Activated naive CD4-positive, alpha-beta T cell treated with anti-CD3 and anti-CD28 coated beads, Interleukin-2, amount 10 ng/mL, durations not matched to agents 7 days and 5 days (primary cell): ENCODE measurements around the gene ZNF423.

Source experiments
- CTCF ChIA-PET: fragments of 350-600 bp; sonication (Branson Sonifier 250); formaldehyde crosslinking; loops from one replicate; lab custom pipeline; 2021; ENCODE audit warnings: antibody characterized with exemption; lab: Charles Lee
- DNase-seq: peaks from one replicate; pipeline ENCODE4 v3.0.0-alpha.2; 2020
- H3K27ac Mint-ChIP-seq: one replicate; pipeline ENCODE4 v1.8.0; 2021; ENCODE audit warnings: mild to moderate bottlenecking, moderate library complexity, mixed read lengths
- H3K27me3 Mint-ChIP-seq: one replicate; pipeline ENCODE4 v1.8.0; 2021; ENCODE audit warnings: mild to moderate bottlenecking, mixed read lengths
- H3K36me3 Mint-ChIP-seq: one replicate; pipeline ENCODE4 v1.8.0; 2021; ENCODE audit warnings: mixed read lengths
- H3K4me1 Mint-ChIP-seq: one replicate; pipeline ENCODE4 v1.8.0; 2021; ENCODE audit warnings: mixed read lengths
- H3K4me3 Mint-ChIP-seq: one replicate; pipeline ENCODE4 v1.8.0; 2021; ENCODE audit warnings: mild to moderate bottlenecking, moderate library complexity, mixed read lengths
- H3K9me3 Mint-ChIP-seq: one replicate; pipeline ENCODE4 v1.8.0; 2021; ENCODE audit warnings: mixed read lengths

ZNF423 gene

GRCh38 chr16:49649013-49649765, 206.7 kb downstream of the ZNF423 start:
- CTCF ChIA-PET, result no interaction called here
- H3K4me3 Mint-ChIP-seq, result no peak overlapping the region
- H3K36me3 Mint-ChIP-seq, result no peaks in the 10 kb centered on the region
- H3K27ac Mint-ChIP-seq, result no peak overlapping the region
- no peak for DNase-seq
- no peaks in the 10 kb centered on the region for H3K4me1 Mint-ChIP-seq
- no peaks in the 10 kb centered on the region for H3K27me3 Mint-ChIP-seq
- peaks cover 19% of the 10 kb centered on the region for H3K9me3 Mint-ChIP-seq

- Mint-ChIP-seq H3K27me3 (no peaks in the 10 kb centered on the region), H3K9me3 (peaks cover 19% of the 10 kb centered on the region), H3K4me1 (no peaks in the 10 kb centered on the region), H3K4me3 (no peak overlapping the region), H3K27ac (no peak overlapping the region), H3K36me3 (no peaks in the 10 kb centered on the region)
- CTCF ChIA-PET, result no interaction called here
- no peak for DNase-seq
These were observed 208.2 kb downstream of the ZNF423 start for GRCh38 chr16:49647673-49648072.

- CTCF ChIA-PET, result no interaction called here
These were observed 210.6 kb downstream of the ZNF423 start for GRCh38 chr16:49645263-49645662.

GRCh38 chr16:49644145-49644463, 211.8 kb downstream of the ZNF423 start:
- Mint-ChIP-seq H3K4me1 (no peaks in the 10 kb centered on the region), H3K4me3 (no peak overlapping the region), H3K27ac (no peak overlapping the region), H3K36me3 (no peaks in the 10 kb centered on the region), H3K27me3 (no peaks in the 10 kb centered on the region), H3K9me3 (peaks cover 19% of the 10 kb centered on the region)
- no peak for DNase-seq
- CTCF ChIA-PET, result no interaction called here

More at GRCh38 chr16:49645263-49645662, 210.6 kb downstream of the ZNF423 start:
- Mint-ChIP-seq H3K9me3 (peaks cover 19% of the 10 kb centered on the region), H3K4me3 (no peak overlapping the region), H3K27me3 (no peaks in the 10 kb centered on the region), H3K27ac (no peak overlapping the region), H3K4me1 (no peaks in the 10 kb centered on the region), H3K36me3 (no peaks in the 10 kb centered on the region)
- no peak for DNase-seq

GRCh38 chr16:49643429-49644144, 212.3 kb downstream of the ZNF423 start:
- H3K27me3 Mint-ChIP-seq, result no peaks in the 10 kb centered on the region
- H3K9me3 Mint-ChIP-seq, result peaks cover 19% of the 10 kb centered on the region
- H3K27ac Mint-ChIP-seq, result no peak overlapping the region
- CTCF ChIA-PET, result no interaction called here
- no peak overlapping the region for H3K4me3 Mint-ChIP-seq
- H3K36me3 Mint-ChIP-seq, result no peaks in the 10 kb centered on the region
- no peak for DNase-seq
- H3K4me1 Mint-ChIP-seq, result no peaks in the 10 kb centered on the region

GRCh38 chr16:49641250-49641649, 214.7 kb downstream of the ZNF423 start:
- DNase-seq, result no peak
- no peak overlapping the region for H3K4me3 Mint-ChIP-seq
- H3K9me3 Mint-ChIP-seq, result peaks cover 7% of the 10 kb centered on the region
- no peaks in the 10 kb centered on the region for H3K4me1 Mint-ChIP-seq
- H3K27ac Mint-ChIP-seq, result no peak overlapping the region
- no peaks in the 10 kb centered on the region for H3K36me3 Mint-ChIP-seq
- CTCF ChIA-PET, result no interaction called here
- no peaks in the 10 kb centered on the region for H3K27me3 Mint-ChIP-seq

- no peak for DNase-seq
- no peak overlapping the region for H3K4me3 Mint-ChIP-seq
- H3K27ac Mint-ChIP-seq, result no peak overlapping the region
- CTCF ChIA-PET, result no interaction called here
- no peaks in the 10 kb centered on the region for H3K27me3 Mint-ChIP-seq
- peaks cover 1% of the 10 kb centered on the region for H3K9me3 Mint-ChIP-seq
- H3K4me1 Mint-ChIP-seq, result no peaks in the 10 kb centered on the region
- H3K36me3 Mint-ChIP-seq, result no peaks in the 10 kb centered on the region
These were observed 215.3 kb downstream of the ZNF423 start for GRCh38 chr16:49640581-49640980.

GRCh38 chr16:49639739-49640431, 216.0 kb downstream of the ZNF423 start:
- H3K4me3 Mint-ChIP-seq, result no peak overlapping the region
- no peaks in the 10 kb centered on the region for H3K9me3 Mint-ChIP-seq
- DNase-seq, result no peak
- H3K36me3 Mint-ChIP-seq, result no peaks in the 10 kb centered on the region
- no peaks in the 10 kb centered on the region for H3K4me1 Mint-ChIP-seq
- H3K27me3 Mint-ChIP-seq, result no peaks in the 10 kb centered on the region
- CTCF ChIA-PET, result no interaction called here
- no peak overlapping the region for H3K27ac Mint-ChIP-seq

GRCh38 chr16:49638673-49639610, 217.0 kb downstream of the ZNF423 start:
- DNase-seq, result no peak
- no peak overlapping the region for H3K4me3 Mint-ChIP-seq
- CTCF ChIA-PET, result no interaction called here
- H3K27me3 Mint-ChIP-seq, result no peaks in the 10 kb centered on the region
- no peaks in the 10 kb centered on the region for H3K9me3 Mint-ChIP-seq
- H3K36me3 Mint-ChIP-seq, result no peaks in the 10 kb centered on the region
- no peaks in the 10 kb centered on the region for H3K4me1 Mint-ChIP-seq
- no peak overlapping the region for H3K27ac Mint-ChIP-seq

GRCh38 chr16:49637933-49638672, 217.8 kb downstream of the ZNF423 start:
- H3K4me1 Mint-ChIP-seq, result no peaks in the 10 kb centered on the region
- H3K27ac Mint-ChIP-seq, result no peak overlapping the region
- DNase-seq, result no peak
- CTCF ChIA-PET, result no interaction called here
- H3K9me3 Mint-ChIP-seq, result no peaks in the 10 kb centered on the region
- no peaks in the 10 kb centered on the region for H3K27me3 Mint-ChIP-seq
- no peaks in the 10 kb centered on the region for H3K36me3 Mint-ChIP-seq
- no peak overlapping the region for H3K4me3 Mint-ChIP-seq

- no peaks in the 10 kb centered on the region for H3K9me3 Mint-ChIP-seq
- no peak overlapping the region for H3K27ac Mint-ChIP-seq
- H3K27me3 Mint-ChIP-seq, result no peaks in the 10 kb centered on the region
- H3K4me3 Mint-ChIP-seq, result no peak overlapping the region
- DNase-seq, result no peak
- no peaks in the 10 kb centered on the region for H3K4me1 Mint-ChIP-seq
- CTCF ChIA-PET, result no interaction called here
- H3K36me3 Mint-ChIP-seq, result no peaks in the 10 kb centered on the region
These were observed 218.4 kb downstream of the ZNF423 start for GRCh38 chr16:49637511-49637910.

GRCh38 chr16:49636608-49637007, 219.3 kb downstream of the ZNF423 start:
- Mint-ChIP-seq H3K27me3 (no peaks in the 10 kb centered on the region), H3K4me1 (no peaks in the 10 kb centered on the region), H3K9me3 (no peaks in the 10 kb centered on the region), H3K36me3 (no peaks in the 10 kb centered on the region), H3K27ac (no peak overlapping the region), H3K4me3 (no peak overlapping the region)
- no peak for DNase-seq
- CTCF ChIA-PET, result no interaction called here
